Neural crest cell (in vitro differentiated cells): ENCODE data around the gene ELF3. TPM values are rescaled to one million over a fixed set of nuclear protein-coding genes. Genes with fewer than 3 reads are reported as not detected.
A peak's percentile ranks its signal among the peaks of the same experiment; 100 is the strongest.

Source experiments
- DNase-seq: peaks from one replicate; pipeline ENCODE4 v3.0.0; 2021; ENCODE audit warnings: low read depth, mixed read lengths, low spot score
- H3K27ac Mint-ChIP-seq: one replicate; pipeline ENCODE4 v1.8.0; 2021; ENCODE audit warnings: mild to moderate bottlenecking, mixed read lengths; ENCODE audit not compliant: unreplicated experiment
- H3K27me3 Mint-ChIP-seq: 2 replicates; pipeline ENCODE4 v1.8.0; 2021; ENCODE audit warnings: low read depth, mild to moderate bottlenecking, mixed read lengths
- H3K36me3 Mint-ChIP-seq: 2 replicates; pipeline ENCODE4 v1.8.0; 2021; ENCODE audit warnings: low read depth, mild to moderate bottlenecking, mixed read lengths
- H3K4me1 Mint-ChIP-seq: 2 replicates; pipeline ENCODE4 v1.8.0; 2021; ENCODE audit warnings: mixed read lengths
- H3K4me3 Mint-ChIP-seq: one replicate; pipeline ENCODE4 v1.8.0; 2021; ENCODE audit warnings: mild to moderate bottlenecking, mixed read lengths
- H3K9me3 Mint-ChIP-seq: 2 replicates; pipeline ENCODE4 v1.8.0; 2021; ENCODE audit warnings: mixed read lengths
- total RNA-seq: library from RNA; stranded (reverse); gene quantifications from 2 replicates; pipeline ENCODE4 v1.2.1, GENCODE V29; 2021
- TF ChIP-seq, protein P1 (sequence below): fragments of 200-600 bp; sonication (generic); conservative IDR thresholded peaks from 2 replicates; pipeline ENCODE4 v1.5.0; 2021; ENCODE audit warnings: antibody characterized with exemption, mild to moderate bottlenecking

The ELF3 gene
- total RNA-seq, 1 donor from 2014 or later, result 0.19 TPM

DNA sequence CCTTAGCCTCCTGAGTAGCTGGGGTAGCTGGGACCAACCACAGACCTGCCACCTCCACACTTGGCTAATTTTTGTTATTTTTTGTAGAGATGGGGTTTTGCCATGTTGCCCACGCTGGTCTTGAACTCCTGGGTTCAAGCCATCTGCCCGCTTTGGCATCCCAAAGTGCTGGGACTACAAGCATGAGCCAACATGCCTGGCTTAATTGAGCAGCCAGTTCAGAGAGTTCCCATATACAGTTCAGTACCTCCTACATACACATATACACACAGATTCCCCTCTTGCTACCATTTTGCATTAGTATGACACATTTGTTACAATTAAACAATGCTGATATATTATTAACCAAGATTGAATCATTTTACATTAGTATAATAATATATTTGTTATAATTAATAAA is 25.0 kb upstream of the ELF3 start:
- no peak for DNase-seq
- Mint-ChIP-seq H3K27me3 (no peaks in the 10 kb centered on the region), H3K36me3 (peaks cover 3% of the 10 kb centered on the region), H3K27ac (no peak overlapping the region), H3K4me3 (peak overlapping the region; percentile 80), H3K4me1 (peaks cover 27% of the 10 kb centered on the region), H3K9me3 (no peaks in the 10 kb centered on the region)
- TF ChIP-seq, protein P1, sequence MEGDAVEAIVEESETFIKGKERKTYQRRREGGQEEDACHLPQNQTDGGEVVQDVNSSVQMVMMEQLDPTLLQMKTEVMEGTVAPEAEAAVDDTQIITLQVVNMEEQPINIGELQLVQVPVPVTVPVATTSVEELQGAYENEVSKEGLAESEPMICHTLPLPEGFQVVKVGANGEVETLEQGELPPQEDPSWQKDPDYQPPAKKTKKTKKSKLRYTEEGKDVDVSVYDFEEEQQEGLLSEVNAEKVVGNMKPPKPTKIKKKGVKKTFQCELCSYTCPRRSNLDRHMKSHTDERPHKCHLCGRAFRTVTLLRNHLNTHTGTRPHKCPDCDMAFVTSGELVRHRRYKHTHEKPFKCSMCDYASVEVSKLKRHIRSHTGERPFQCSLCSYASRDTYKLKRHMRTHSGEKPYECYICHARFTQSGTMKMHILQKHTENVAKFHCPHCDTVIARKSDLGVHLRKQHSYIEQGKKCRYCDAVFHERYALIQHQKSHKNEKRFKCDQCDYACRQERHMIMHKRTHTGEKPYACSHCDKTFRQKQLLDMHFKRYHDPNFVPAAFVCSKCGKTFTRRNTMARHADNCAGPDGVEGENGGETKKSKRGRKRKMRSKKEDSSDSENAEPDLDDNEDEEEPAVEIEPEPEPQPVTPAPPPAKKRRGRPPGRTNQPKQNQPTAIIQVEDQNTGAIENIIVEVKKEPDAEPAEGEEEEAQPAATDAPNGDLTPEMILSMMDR, result no peak

DNA sequence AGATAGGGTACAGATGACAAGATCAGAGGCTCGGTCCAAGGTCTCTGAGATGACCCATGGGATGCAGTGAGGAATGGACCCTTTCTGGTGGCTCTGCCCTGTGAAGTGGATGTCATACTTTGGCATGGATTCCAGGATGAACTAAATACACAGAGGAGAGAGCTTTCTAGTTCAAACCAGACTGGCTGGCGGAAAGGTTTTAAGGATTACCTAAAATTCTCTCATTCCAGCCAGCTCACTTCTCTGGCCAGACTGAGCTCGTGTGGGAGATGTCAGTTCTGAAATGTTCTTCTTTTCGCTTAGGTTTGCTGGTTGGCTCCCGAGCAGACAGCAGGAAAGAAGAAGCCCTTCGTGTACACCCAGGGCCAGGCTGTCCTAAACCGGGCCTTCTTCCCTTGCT is 21.8 kb upstream of the ELF3 start:
- Mint-ChIP-seq H3K9me3 (no peaks in the 10 kb centered on the region), H3K27me3 (no peaks in the 10 kb centered on the region), H3K27ac (no peak overlapping the region), H3K4me1 (peaks cover 12% of the 10 kb centered on the region), H3K36me3 (peaks cover 9% of the 10 kb centered on the region), H3K4me3 (no peak overlapping the region)
- DNase-seq, result no peak
- TF ChIP-seq, protein P1, result no peak

DNA sequence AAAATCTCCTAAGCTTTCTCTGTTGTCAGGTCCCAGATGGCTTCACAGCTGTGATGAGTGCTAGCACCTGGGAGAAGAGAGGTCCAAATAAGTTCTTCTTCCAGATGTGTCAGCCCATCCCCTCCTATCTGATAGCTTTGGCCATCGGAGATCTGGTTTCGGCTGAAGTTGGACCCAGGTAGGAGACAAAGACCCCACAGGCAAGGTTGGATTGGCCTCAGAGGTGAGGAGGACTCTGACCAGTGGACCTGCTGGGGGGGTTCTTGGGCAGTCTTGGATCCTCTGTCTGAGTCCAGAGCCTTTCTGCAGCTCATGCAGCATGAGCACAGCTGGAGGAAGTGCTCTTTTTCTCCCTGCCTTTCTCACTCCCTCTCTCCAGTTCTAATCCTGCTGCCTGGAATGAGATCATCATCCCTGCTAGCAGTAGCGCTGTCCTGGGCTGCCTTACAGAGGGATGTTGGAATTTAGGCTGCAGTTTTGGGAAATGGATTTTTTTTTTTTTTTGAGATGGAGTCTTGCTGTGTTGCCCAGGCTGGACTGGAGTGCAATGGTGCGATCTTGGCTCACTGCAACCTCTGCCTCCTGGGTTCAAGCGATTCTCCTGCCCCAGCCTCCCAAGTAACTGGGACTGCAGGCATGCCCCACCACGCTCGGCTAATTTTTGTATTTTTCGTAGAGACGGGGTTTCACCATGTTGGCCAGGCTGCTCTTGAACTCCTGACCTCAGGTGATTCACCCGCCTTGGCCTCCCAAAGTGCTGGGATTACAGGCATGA is 20.8 kb upstream of the ELF3 start:
- H3K27ac Mint-ChIP-seq, result no peak overlapping the region
- H3K4me3 Mint-ChIP-seq, result no peak overlapping the region
- H3K36me3 Mint-ChIP-seq, result peaks cover 18% of the 10 kb centered on the region
- no peaks in the 10 kb centered on the region for H3K9me3 Mint-ChIP-seq
- H3K4me1 Mint-ChIP-seq, result peaks cover 4% of the 10 kb centered on the region
- H3K27me3 Mint-ChIP-seq, result no peaks in the 10 kb centered on the region
- TF ChIP-seq, protein P1, result no peak
- no peak for DNase-seq

DNA sequence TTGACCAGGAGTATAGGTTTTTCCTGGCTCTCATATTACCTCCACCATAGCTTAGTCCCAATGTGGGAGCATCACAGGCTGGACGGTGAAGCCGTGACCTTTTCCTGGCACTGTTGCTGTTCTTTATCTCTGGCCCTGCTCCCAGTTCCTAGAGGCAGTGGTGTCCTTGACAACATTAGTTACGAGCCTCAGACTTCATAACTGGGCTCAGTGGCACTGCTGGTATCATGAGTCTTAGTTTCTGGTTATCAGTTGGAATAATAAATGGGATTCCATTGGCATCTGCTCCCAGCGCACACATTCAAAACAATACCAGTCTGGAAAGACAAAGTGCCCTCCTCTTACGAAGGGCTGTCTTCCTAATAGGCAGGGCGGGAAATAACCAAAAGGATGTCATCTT is 20.0 kb upstream of the ELF3 start:
- no peaks in the 10 kb centered on the region for H3K27me3 Mint-ChIP-seq
- H3K4me3 Mint-ChIP-seq, result no peak overlapping the region
- peaks cover 18% of the 10 kb centered on the region for H3K36me3 Mint-ChIP-seq
- no peak overlapping the region for H3K27ac Mint-ChIP-seq
- TF ChIP-seq, protein P1, result no peak
- H3K4me1 Mint-ChIP-seq, result peaks cover 4% of the 10 kb centered on the region
- H3K9me3 Mint-ChIP-seq, result no peaks in the 10 kb centered on the region
- no peak for DNase-seq

DNA sequence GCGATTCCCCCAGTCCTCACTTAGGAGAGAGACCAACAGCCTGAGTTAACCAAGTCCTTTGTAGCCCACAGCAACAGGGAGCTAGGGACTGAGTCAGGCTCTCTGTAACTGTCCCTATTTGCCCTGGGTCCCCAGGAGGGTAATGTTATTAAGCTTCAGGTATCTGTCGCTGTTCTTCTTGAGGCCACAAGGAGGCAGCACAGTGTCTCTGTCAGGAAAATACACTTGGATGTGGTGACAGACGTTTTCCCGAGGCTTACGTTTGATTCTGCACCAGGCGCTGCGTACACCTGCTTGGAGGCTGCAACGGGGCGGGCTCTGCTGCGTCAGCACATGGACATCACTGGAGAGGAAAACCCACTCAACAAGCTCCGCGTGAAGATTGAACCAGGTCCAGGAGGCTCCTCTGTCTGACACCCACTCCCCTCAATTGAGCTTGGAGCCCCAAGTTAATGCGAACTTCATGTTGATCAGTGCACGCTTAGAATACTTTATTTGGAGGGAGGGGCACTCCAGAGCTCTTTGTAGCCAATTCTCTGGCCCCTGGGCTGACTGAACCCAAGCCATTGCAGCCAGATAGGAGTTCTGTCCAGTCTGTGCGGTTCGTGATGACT is 10.7 kb upstream of the ELF3 start:
- H3K4me1 Mint-ChIP-seq, result peaks cover 5% of the 10 kb centered on the region
- H3K9me3 Mint-ChIP-seq, result no peaks in the 10 kb centered on the region
- TF ChIP-seq, protein P1, result peak; percentile 84
- peaks cover 13% of the 10 kb centered on the region for H3K36me3 Mint-ChIP-seq
- H3K27ac Mint-ChIP-seq, result no peak overlapping the region
- DNase-seq, result peak; percentile 35
- no peak overlapping the region for H3K4me3 Mint-ChIP-seq
- no peaks in the 10 kb centered on the region for H3K27me3 Mint-ChIP-seq
